HG03175 (cell line): ENCODE measurements around the gene RSPRY1.
"Not testable (repeated sequence)": the region's sequence is repeated elsewhere in the genome, so short reads cannot be mapped to it uniquely, and the experiment has no call there.

ENCODE experiments used
- ATAC-seq: cut with Tn5 transposase; IDR thresholded peaks from one replicate; pipeline ENCODE4 v1.9.1; 2021; ENCODE audit warnings: mild to moderate bottlenecking, moderate library complexity; ENCODE audit not compliant: unreplicated experiment

Gene RSPRY1

GRCh38 chr16:57185446-57185944 is 634 bp upstream of the RSPRY1 start:
- peak; percentile 33 for ATAC-seq

DNA sequence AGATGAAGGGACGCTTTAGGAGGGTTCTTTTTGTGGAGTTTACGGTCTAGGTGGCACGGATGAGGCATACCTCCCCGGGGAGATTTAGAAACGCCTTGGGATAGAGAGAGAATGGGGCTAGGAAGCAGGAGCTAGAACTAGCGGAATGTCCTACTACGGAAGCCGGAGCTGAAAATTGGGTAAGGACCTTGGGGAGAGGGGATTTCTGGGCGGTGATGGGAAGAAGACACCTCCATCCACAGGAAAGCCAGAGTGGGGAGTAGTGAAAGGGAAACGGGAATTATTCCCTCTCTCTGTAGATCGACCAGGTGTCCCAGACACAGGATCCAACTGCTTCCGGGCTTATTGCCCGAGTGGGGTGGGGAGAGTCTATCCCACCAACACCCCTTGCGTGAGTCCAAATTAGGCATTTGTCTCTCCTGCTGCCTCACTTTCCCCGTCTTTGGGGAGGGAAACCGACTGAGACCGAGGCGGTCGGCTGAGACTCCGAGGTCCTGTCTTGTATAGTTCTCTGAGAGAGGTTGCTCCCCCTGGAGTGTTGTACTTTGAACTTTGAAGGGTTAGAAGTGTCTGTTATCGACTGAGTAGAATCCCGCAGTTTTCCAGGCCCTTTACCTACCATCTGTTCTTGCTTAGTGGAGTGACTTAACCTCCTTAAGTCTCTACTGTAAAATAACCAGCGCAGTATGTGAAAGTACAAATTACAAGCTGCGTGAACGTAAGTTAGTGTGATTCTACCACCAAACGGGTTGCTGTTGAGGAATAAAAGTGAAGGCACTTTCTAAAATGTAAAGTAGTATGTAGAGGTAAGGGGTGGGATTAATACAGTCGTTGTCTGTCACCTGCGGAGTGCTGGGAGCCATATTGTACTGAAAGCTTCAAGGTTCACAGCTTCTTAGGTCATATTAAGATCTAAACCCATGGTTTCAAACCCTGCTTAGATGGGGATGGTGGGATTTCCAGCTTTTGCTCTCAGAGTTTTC is 1.0 kb downstream of the RSPRY1 start:
- ATAC-seq, result no peak

DNA sequence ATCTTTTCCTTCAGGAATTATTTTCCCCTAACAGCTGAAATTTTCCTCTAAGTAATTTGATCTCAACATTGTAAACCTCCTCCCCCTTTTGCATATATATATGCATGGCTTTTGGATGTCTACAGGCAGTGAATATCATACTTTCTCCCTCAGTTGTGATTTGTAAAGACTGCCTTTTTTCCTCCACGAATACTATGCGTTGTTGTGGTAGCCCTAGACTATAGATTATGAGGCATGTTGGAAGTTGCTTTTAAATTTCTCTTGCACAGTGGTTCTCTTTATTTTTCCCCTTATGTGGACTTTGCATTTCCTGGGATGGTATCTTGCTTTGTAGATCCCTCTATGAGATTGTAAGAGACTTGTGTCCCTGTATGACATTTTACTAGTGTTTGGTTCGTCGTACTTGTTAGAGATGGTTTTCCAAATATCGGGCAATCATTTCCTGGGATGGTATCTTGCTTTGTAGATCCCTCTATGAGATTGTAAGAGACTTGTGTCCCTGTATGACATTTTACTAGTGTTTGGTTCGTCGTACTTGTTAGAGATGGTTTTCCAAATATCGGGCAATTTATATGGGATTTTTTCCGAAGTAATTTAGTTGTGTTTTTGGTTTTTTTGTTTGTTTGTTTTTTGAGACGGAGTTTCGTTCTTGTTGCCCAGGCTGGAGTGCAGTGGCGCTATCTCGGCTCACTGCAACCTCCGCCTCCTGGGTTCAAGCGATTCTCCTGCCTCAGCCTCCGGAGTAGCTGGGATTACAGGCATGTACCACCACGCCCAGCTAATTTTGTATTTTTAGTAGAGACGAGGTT is 2.0 kb downstream of the RSPRY1 start:
- not testable (repeated sequence) for ATAC-seq

- ATAC-seq, result no peak
These were observed 2.5 kb downstream of the RSPRY1 start for GRCh38 chr16:57188711-57189002.

DNA sequence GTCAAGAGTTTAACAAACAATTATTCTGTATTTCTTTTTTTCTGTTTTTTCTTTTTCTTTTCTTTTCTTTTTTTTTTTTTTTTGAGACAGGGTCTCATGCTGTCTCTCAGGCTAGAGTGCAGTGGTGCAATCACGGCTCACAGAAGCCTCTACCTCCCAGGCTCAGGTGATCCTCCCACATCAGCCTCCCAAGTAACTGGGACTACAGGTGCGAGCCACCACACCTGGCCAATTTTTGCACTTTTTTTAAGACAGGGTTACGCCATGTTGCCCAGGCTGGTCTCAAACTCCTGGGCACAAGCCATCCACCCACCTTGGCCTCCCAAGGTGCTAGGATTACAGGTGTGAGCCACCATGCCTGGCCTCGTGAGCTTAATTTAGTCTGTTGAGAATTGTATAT is 3.4 kb downstream of the RSPRY1 start:
- not testable (repeated sequence) for ATAC-seq

GRCh38 chr16:57190136-57190535 is 4.0 kb downstream of the RSPRY1 start:
- no peak for ATAC-seq

- ATAC-seq, result no peak
These were observed 5.0 kb downstream of the RSPRY1 start for GRCh38 chr16:57191056-57191571.

GRCh38 chr16:57192146-57192545 is 6.0 kb downstream of the RSPRY1 start:
- no peak for ATAC-seq

DNA sequence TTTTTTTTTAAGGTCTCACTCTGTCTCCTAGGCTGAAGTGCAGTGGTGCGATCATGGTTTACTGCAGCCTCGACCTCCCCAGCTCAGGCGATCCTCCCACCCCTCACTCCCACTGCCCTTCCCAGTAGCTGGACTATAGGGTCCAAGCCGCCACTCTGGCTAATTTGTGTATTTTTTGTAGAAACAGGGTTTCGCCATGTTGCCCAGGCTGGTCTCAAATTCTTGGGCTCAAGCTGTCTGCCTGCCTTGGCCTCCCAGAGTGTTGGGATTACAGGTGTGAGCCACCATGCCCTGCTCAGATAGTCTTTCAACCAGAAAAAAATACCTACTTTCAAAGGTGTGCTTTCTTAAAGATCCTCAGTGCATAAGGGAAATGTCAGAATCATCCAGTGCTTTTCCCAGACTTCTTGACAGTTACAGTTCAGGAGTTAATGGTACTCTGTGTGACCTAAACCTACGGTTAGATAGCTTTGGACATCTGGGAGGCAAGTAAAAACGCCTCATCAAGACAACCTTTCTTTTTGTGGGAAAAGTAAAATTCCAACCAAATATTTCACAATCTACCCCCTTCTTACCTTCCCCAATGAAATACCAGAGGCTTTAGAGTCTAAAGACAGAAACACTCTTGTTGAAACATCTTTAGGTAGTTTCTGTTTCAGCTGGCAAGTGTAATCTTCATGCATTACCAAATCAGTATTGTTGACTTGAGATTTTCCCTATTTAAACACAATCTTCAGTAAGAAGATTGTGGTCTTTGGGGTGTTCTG is 6.8 kb downstream of the RSPRY1 start:
- no peak for ATAC-seq

DNA sequence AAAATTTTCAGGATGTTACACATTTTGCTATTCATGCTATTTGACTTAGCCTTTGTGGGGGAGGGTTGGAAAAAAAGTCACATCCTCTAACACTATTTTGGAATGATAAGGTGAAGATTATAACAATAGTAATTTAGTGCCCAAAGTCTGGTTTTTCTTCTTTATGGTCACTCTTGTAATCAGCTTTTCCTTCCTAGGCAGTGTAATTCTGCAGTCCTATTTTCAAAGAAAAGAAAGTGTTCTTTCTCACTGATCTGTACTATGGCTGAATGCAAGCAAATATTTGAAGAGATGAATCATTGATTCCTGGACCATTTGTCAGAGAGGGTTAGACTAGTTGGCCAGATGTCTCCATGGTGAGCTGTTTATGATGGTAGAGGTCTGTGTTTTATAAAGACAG is 8.4 kb downstream of the RSPRY1 start:
- no peak for ATAC-seq

GRCh38 chr16:57196286-57196685 is 10.2 kb downstream of the RSPRY1 start:
- no peak for ATAC-seq

DNA sequence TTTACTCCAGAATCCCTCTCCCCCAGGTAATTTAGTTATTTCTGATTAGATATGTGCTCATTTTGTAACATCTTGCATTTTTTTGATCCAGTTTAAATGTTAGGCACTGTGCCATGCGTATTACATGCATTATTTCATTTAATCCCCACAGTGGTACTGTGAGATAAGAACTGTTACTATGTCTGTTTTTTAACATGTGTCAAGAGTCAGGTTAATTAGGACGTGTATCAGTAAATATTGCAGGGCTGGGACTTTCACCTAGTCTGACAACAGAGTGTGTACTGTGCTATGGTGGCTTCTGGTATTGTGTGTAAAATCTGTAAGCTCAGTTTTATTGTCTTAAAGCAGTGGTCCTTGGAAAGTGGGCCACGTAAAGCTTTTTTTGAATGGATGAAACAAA is 10.6 kb downstream of the RSPRY1 start:
- ATAC-seq, result no peak

- ATAC-seq, result not testable (repeated sequence)
These were observed 14.2 kb downstream of the RSPRY1 start for GRCh38 chr16:57200321-57200720.

- ATAC-seq, result not testable (repeated sequence)
These were observed 14.8 kb downstream of the RSPRY1 start for GRCh38 chr16:57200926-57201325.

DNA sequence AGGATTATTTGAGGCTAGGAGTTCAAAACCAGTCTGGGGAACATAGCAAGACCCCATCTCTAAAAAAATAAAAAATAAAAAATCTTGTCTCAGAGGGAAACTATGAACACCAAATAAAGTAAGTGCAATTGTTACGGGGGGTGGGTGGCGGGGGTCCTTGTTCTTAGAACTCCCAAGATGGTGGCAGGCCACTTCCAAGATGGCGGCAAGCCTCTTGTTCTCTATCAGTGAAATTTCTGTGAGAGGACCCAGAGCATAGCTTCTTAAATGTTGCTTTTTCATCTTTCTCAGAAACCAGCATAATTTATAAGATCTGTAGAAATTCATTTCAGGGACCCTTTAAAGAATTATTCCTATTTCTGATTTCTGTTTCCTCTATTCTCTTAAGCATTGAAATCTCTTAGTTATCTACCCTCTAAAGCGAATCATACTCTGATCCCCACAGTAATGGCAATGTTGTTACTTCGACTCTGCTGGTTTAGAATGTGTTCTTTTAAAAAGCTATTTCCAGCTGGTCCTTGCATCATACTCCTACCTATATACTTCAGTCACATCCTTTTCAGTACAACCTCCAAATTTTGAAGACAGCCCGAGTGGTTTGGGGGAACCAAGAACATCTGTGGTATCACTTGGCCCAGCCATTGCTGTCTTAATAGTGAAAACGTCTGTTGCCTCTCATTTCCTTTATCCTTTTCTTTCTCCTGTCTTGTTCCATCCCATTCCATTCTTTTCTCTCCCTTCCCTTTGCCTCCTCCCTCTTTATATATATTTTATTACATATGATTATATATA is 16.2 kb downstream of the RSPRY1 start:
- no peak for ATAC-seq

DNA sequence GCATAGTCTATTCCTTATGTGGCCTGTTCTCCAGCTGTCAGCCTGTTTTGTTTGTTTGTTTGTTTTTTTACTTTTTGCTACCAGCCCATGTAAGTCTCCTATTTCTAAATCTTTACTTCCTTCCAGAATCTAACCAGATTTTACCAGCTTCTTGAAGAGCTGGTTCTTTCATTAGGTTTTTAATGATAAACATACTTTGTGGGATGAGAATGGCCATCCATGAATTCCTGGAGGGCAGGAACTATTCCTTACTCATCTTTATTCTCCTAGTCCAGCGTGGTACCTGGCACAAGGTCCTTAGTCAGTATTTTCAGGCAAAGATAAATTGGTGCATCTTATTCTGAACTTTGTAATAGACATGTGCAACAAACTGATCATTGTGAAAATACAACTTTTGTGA is 17.3 kb downstream of the RSPRY1 start:
- no peak for ATAC-seq

DNA sequence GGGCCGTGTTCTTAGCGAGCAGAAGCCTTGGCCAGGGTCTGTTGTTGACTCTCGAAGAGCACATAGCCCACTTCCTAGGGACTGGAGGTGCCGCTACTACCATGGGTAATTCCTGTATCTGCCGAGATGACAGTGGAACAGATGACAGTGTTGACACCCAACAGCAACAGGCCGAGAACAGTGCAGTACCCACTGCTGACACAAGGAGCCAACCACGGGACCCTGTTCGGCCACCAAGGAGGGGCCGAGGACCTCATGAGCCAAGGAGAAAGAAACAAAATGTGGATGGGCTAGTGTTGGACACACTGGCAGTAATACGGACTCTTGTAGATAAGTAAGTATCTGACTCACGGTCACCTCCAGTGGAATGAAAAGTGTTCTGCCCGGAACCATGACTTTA is 18.5 kb downstream of the RSPRY1 start:
- ATAC-seq, result no peak

DNA sequence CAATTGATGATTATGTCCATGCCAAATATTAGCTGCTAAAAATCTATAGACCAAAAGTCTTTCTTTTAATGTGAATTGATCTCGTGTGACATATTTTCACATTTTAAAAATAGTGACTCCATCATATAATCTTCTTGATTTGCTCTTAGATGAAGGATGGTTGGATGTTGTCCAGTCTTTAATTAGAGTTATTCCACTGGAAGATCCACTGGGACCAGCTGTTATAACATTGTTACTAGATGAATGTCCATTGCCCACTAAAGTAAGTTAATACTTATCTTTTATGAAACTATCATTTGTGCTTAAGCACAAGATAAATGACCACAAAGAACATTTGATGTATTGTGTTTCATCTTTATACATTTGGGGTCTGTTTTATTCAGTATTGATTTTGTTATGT is 22.8 kb downstream of the RSPRY1 start:
- no peak for ATAC-seq

DNA sequence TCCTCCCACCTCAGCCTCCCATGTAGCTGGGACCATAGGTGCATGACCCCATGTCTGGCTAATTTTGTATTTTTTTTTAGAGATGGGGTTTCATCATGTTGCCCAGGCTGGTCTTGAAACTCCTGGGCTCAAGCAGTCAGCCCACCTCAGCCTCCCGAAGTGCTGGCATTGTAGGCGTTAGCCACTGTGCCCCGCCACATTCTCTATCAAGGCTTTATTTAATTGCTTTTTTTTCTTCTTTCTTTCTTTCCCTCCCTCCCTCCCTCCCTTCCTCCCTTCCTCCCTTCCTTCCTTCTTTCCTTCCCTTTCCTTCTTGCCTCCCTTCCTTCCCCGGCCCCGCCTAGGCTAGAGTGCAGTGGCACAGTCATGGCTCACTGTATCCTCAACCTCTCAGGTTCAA is 23.7 kb downstream of the RSPRY1 start:
- ATAC-seq, result no peak

GRCh38 chr16:57213462-57213861 is 27.3 kb downstream of the RSPRY1 start:
- ATAC-seq, result no peak
